Activated CD8-positive, alpha-beta T cell treated with anti-CD3 and anti-CD28 coated beads for 36 hours (primary cell): ENCODE data around the gene INO80. TPM values are rescaled to one million over a fixed set of nuclear protein-coding genes. Genes with fewer than 3 reads are reported as not detected.

Experiments used
- ATAC-seq: fragments of 200-7000 bp; cut with Tn5 transposase; one replicate; pipeline ENCODE4 v1.10.0; 2021; ENCODE audit warnings: mild to moderate bottlenecking, moderate library complexity
- CTCF ChIA-PET: fragments of 350-600 bp; sonication (Branson Sonifier 250); formaldehyde crosslinking; loops from one replicate; lab custom pipeline; 2021; ENCODE audit warnings: antibody characterized with exemption; lab: Charles Lee
- POLR2A ChIA-PET: fragments of 350-600 bp; sonication (Branson Sonifier 250); formaldehyde crosslinking; loops from one replicate; lab custom pipeline; 2021; ENCODE audit warnings: antibody characterized with exemption; lab: Charles Lee
- DNase-seq: peaks from one replicate; pipeline ENCODE4 v3.0.0-alpha.2; 2020
- H3K27ac Mint-ChIP-seq: one replicate; pipeline ENCODE4 v1.8.0; 2021; ENCODE audit warnings: mild to moderate bottlenecking, mixed read lengths
- H3K27me3 Mint-ChIP-seq: one replicate; pipeline ENCODE4 v1.8.0; 2021; ENCODE audit warnings: mixed read lengths
- H3K36me3 Mint-ChIP-seq: one replicate; pipeline ENCODE4 v1.8.0; 2021; ENCODE audit warnings: low read depth, mixed read lengths
- H3K4me1 Mint-ChIP-seq: one replicate; pipeline ENCODE4 v1.8.0; 2021; ENCODE audit warnings: low read depth, mixed read lengths
- H3K4me3 Mint-ChIP-seq: one replicate; pipeline ENCODE4 v1.8.0; 2021; ENCODE audit warnings: mild to moderate bottlenecking, moderate library complexity, mixed read lengths
- H3K9me3 Mint-ChIP-seq: one replicate; pipeline ENCODE4 v1.8.0; 2021; ENCODE audit warnings: mixed read lengths
- intact Hi-C: fragments of 100-400 bp; cut with micrococcal nuclease; formaldehyde crosslinking; loops from one replicate; pipeline ENCODE4 v1.10.0; 2022
- total RNA-seq, 2 experiments: library from RNA; stranded (reverse); gene quantifications; one replicate each; pipeline ENCODE4 v1.2.3, GENCODE V29; 2021
- TF ChIP-seq, protein P1 (sequence below): fragments of 200-600 bp; IDR thresholded peaks from one replicate; pipeline ENCODE4 v1.8.0; 2022; ENCODE audit warnings: antibody characterized with exemption, mild to moderate bottlenecking

INO80 gene
- total RNA-seq, 2 experiments from 2014 or later = 19.1 to 20.2 TPM

DNA sequence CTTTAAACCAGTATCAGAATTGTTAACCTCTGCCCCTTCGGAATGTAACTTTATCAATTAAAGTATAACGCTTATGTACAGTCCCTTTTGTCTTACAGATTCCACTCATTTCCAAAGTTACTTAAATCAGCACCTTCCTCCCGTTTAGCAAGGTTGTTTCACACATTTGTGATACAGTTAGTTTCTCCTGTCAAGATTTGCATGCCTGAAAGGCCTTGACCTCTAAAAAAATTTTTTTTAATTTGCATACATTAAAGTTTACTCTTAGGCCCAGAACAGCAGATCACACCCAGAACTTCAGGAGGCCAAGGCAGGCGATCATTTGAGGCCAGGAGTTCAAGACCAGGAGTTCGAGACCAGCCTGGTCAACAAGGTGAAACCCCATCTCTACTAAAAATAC, 9.1 kb downstream of the INO80 start:
- intact Hi-C loops = no loop called here
- TF ChIP-seq, protein P1, sequence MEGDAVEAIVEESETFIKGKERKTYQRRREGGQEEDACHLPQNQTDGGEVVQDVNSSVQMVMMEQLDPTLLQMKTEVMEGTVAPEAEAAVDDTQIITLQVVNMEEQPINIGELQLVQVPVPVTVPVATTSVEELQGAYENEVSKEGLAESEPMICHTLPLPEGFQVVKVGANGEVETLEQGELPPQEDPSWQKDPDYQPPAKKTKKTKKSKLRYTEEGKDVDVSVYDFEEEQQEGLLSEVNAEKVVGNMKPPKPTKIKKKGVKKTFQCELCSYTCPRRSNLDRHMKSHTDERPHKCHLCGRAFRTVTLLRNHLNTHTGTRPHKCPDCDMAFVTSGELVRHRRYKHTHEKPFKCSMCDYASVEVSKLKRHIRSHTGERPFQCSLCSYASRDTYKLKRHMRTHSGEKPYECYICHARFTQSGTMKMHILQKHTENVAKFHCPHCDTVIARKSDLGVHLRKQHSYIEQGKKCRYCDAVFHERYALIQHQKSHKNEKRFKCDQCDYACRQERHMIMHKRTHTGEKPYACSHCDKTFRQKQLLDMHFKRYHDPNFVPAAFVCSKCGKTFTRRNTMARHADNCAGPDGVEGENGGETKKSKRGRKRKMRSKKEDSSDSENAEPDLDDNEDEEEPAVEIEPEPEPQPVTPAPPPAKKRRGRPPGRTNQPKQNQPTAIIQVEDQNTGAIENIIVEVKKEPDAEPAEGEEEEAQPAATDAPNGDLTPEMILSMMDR = no peak
- DNase-seq (no peak), ATAC-seq (no peak)
- ChIA-PET CTCF (no interaction called here), POLR2A (no interaction called here)
- H3K9me3 Mint-ChIP-seq = no peaks in the 10 kb centered on the region
- peaks cover 10% of the 10 kb centered on the region for H3K36me3 Mint-ChIP-seq
- no peak overlapping the region for H3K4me3 Mint-ChIP-seq
- H3K27ac Mint-ChIP-seq = peak overlapping the region; percentile 23
- peaks cover 17% of the 10 kb centered on the region for H3K4me1 Mint-ChIP-seq
- H3K27me3 Mint-ChIP-seq = no peaks in the 10 kb centered on the region

GRCh38 chr15:41105348-41106334, 10.4 kb downstream of the INO80 start:
- POLR2A ChIA-PET = no interaction called here
- H3K36me3 Mint-ChIP-seq = peaks cover 14% of the 10 kb centered on the region

GRCh38 chr15:41104234-41104633, 11.8 kb downstream of the INO80 start:
- intact Hi-C loops = no loop called here
- POLR2A ChIA-PET = no interaction called here

More at GRCh38 chr15:41105348-41106334, 10.4 kb downstream of the INO80 start:
- CTCF ChIA-PET = no interaction called here
- H3K4me1 Mint-ChIP-seq = peaks cover 20% of the 10 kb centered on the region
- TF ChIP-seq, protein P1 = no peak
- intact Hi-C loops = no loop called here
- H3K4me3 Mint-ChIP-seq = no peak overlapping the region
- DNase-seq (no peak), ATAC-seq (no peak)
- H3K27ac Mint-ChIP-seq = no peak overlapping the region
- no peaks in the 10 kb centered on the region for H3K9me3 Mint-ChIP-seq
- H3K27me3 Mint-ChIP-seq = no peaks in the 10 kb centered on the region

GRCh38 chr15:41102854-41103253, 13.2 kb downstream of the INO80 start:
- intact Hi-C loops = no loop called here
- no peak for DNase-seq
- POLR2A ChIA-PET = no interaction called here
- Mint-ChIP-seq H3K27me3 (no peaks in the 10 kb centered on the region), H3K36me3 (peaks cover 10% of the 10 kb centered on the region), H3K9me3 (no peaks in the 10 kb centered on the region), H3K4me3 (no peak overlapping the region), H3K27ac (no peak overlapping the region), H3K4me1 (peaks cover 15% of the 10 kb centered on the region)
- no peak for ATAC-seq
- TF ChIP-seq, protein P1 = no peak
- CTCF ChIA-PET = no interaction called here

More at GRCh38 chr15:41104234-41104633, 11.8 kb downstream of the INO80 start:
- Mint-ChIP-seq H3K4me3 (no peak overlapping the region), H3K36me3 (peaks cover 14% of the 10 kb centered on the region), H3K27ac (no peak overlapping the region), H3K4me1 (peaks cover 20% of the 10 kb centered on the region), H3K27me3 (no peaks in the 10 kb centered on the region), H3K9me3 (no peaks in the 10 kb centered on the region)
- TF ChIP-seq, protein P1 = no peak
- ATAC-seq = no peak
- CTCF ChIA-PET = no interaction called here
- DNase-seq = no peak

DNA sequence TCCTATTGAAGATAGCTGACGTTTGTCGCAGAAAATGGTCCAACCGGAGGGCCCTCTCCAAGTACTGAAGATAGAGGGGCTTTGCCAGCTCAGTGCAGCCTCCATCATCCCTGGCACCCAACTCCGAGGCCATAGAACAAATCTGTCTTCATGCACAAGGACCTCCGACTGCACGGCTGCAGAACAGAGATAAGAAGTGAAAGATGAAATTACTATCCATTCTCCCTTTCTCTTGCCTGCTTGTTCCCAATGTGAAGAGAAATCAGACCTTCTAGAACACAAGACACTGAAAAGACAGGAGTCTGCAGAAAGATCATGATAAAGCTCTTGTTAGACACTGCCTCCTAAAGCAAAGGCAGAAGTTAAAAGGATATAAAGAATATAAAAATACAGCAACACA, 19.9 kb downstream of the INO80 start:
- Mint-ChIP-seq H3K4me3 (no peak overlapping the region), H3K27ac (no peak overlapping the region), H3K9me3 (no peaks in the 10 kb centered on the region), H3K36me3 (peaks cover 24% of the 10 kb centered on the region), H3K4me1 (peaks cover 2% of the 10 kb centered on the region), H3K27me3 (no peaks in the 10 kb centered on the region)
- TF ChIP-seq, protein P1 = no peak
- CTCF ChIA-PET = interaction anchor here (0.6 kb wide), 1 partner anchor 13 kb away, joined by 3 read pairs; no protein-coding TSS in a partner anchor
- DNase-seq (no peak), ATAC-seq (no peak)
- intact Hi-C loops = no loop called here
- POLR2A ChIA-PET = interaction anchor here (1.0 to 1.1 kb wide), 2 partner anchors 15 to 20 kb away, joined by 3 read pairs; no protein-coding TSS in a partner anchor
